ENCODE results near the gene DEPP1.

The DEPP1 gene

GRCh38 chr10:44952779-44953231 is 25.8 kb downstream of the DEPP1 start:
- H3K27me3 ChIP-seq (replicated peaks; ENCODE audit: control insufficient read depth, insufficient read depth, low read length) = no peaks in the 10 kb centered on the region
- TF ChIP-seq CTCF (IDR thresholded peaks at IDR 0.05; ENCODE audit: insufficient read depth, low read length, poor library complexity, severe bottlenecking) = no peak
- no peak for DNase-seq (ENCODE audit: extremely low read depth, insufficient read length)
- H3K36me3 ChIP-seq (ENCODE audit: control insufficient read depth, insufficient read depth, low read length) = peaks cover 11% of the 10 kb centered on the region
- no peak overlapping the region for H3K4me3 ChIP-seq (replicated peaks; ENCODE audit: low read depth, low read length)

DNA sequence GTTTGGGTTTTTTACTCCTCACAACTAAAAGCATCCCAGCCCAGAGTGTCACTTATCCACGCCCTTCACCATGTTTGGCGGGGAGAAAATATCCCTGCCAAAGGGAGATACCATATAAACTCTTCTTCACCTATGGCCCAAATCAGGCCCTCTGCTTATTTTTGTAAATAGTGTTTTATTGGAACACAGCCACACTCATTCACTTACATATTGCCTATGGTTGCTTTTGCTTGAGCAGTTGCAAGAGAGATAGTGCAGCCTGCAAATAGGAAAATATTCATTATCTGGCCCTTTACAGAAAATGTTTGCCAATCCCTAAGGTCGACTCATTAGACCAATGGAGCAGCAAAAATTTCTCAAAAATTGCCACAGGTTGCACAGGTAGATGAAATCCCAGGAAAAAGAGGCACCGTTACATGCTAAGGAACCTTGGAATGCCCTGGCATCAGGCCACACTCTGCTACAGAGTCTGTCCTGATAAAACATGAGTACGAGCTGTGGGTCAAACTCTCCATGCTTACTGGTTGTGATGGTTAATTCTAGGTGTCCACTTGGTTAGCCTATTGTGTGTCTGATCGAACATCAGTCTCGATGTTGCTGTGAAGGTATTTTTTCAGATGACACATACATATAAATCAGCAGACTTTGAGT is 26.9 kb downstream of the DEPP1 start:
- TF ChIP-seq CTCF (IDR thresholded peaks at IDR 0.05; ENCODE audit: insufficient read depth, low read length, poor library complexity, severe bottlenecking) = no peak
- Histone ChIP-seq H3K36me3 (ENCODE audit: control insufficient read depth, insufficient read depth, low read length) (peaks cover 9% of the 10 kb centered on the region), H3K4me3 (replicated peaks; ENCODE audit: low read depth, low read length) (no peak overlapping the region), H3K27me3 (replicated peaks; ENCODE audit: control insufficient read depth, insufficient read depth, low read length) (no peaks in the 10 kb centered on the region)
- no peak for DNase-seq (ENCODE audit: extremely low read depth, insufficient read length)

DNA sequence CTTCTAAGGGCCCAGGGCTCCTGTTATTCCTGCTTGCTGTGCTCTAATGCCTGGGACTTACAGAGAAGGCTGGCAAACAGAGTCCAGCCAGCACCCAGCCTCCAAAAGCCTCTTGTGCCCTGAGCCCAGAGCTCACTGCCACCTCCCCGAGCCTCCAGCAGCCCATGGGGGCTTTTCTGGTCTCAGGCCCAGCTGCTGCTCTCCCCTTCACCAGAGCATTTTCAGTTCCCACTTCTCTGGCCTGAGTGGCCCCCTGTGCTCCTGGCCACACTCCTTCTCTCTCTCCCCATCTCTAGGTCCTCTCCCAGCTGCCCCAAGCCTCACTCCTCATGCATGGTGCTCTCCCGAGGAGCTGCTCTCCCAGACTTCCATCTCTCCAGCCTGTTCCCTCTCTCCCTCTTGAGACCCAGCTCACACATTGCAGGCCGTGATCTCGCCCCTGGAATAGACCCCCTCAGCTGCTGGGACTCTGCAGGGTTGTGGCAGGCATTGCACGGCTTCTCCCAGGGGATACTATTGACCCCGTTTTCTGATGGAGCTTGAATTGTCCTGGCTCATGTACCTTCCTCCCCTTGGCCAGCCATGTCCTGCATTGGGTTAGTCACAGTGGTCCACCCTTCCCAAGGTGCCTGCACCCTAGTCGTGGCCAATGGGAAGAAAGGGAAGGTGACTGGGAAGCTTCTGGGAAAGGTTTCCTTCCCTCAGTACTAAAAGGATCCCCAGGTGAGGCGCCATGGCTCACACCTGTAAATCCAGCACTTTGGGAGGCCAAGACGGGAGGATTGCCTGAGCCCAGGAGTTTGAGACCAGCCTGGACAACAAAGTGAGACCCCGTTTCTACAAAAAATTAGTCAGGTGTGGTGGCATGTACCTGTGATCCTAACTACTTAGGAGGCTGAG is 28.0 kb downstream of the DEPP1 start:
- Histone ChIP-seq H3K4me3 (replicated peaks; ENCODE audit: low read depth, low read length) (no peak overlapping the region), H3K27me3 (replicated peaks; ENCODE audit: control insufficient read depth, insufficient read depth, low read length) (no peaks in the 10 kb centered on the region), H3K36me3 (ENCODE audit: control insufficient read depth, insufficient read depth, low read length) (peaks cover 6% of the 10 kb centered on the region)
- DNase-seq (ENCODE audit: extremely low read depth, insufficient read length) = no peak
- no peak for TF ChIP-seq CTCF (IDR thresholded peaks at IDR 0.05; ENCODE audit: insufficient read depth, low read length, poor library complexity, severe bottlenecking)

GRCh38 chr10:44949915-44950314 is 28.7 kb downstream of the DEPP1 start:
- TF ChIP-seq CTCF (IDR thresholded peaks at IDR 0.05; ENCODE audit: insufficient read depth, low read length, poor library complexity, severe bottlenecking) = no peak
- Histone ChIP-seq H3K27me3 (replicated peaks; ENCODE audit: control insufficient read depth, insufficient read depth, low read length) (no peaks in the 10 kb centered on the region), H3K4me3 (replicated peaks; ENCODE audit: low read depth, low read length) (no peak overlapping the region), H3K36me3 (ENCODE audit: control insufficient read depth, insufficient read depth, low read length) (peaks cover 6% of the 10 kb centered on the region)
- DNase-seq (ENCODE audit: extremely low read depth, insufficient read length) = no peak

GRCh38 chr10:44949127-44949802 is 29.3 kb downstream of the DEPP1 start:
- Histone ChIP-seq H3K36me3 (ENCODE audit: control insufficient read depth, insufficient read depth, low read length) (peaks cover 6% of the 10 kb centered on the region), H3K4me3 (replicated peaks; ENCODE audit: low read depth, low read length) (no peak overlapping the region), H3K27me3 (replicated peaks; ENCODE audit: control insufficient read depth, insufficient read depth, low read length) (no peaks in the 10 kb centered on the region)
- no peak for DNase-seq (ENCODE audit: extremely low read depth, insufficient read length)
- no peak for TF ChIP-seq CTCF (IDR thresholded peaks at IDR 0.05; ENCODE audit: insufficient read depth, low read length, poor library complexity, severe bottlenecking)

Measured in GM06990 (cell line).